ENCODE data around the gene CUL9. TPM values are rescaled to one million over a fixed set of nuclear protein-coding genes. Genes with fewer than 3 reads are reported as not detected.

The CUL9 gene
- total RNA-seq, 1 experiment from 2014 or later = 15.2 TPM

DNA sequence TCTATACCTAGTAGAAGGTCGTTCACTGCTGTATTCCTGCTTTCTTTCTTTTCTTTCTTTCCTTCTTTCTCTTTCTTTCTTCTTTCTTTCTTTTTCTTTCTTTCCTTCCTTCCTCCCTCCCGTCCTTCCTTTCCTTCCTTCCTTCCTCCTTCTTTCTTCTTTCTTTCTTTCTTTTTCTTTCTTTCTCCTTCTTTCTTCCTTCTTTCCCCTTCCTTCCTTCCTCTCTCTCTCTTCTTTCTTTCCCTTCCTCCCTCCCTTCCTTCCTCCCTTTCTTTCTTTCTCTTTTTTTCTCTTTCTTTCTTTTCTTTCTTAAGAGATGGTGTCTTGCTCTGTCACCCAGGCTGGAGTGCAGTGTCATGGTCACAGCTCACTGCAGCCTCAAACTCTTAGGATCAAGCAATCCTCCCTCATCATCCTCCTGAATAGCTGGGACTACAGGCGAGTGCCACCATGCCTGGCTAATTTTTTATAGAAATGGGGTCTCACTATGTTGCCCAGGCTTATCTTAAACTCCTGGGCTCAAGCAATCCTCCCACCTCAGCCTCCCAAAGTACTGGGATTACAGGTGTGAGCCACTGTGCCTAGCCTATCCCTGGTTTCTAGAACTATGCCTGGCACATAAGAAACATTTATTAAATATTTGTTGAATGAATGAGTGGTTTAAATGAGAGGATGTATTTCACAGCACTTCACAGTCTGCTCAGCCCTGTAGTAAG lies 49.9 kb downstream of the CUL9 start:
- peaks cover 9 to 11% of the 10 kb centered on the region in 2 experiments for H3K4me1 Mint-ChIP-seq
- Histone ChIP-seq H2AFZ (ENCODE audit: low read length) (no peak overlapping the region), H3K18ac (ENCODE audit: insufficient read length, low read depth, low read length) (no peak overlapping the region), H3T11ph (ENCODE audit: low read length) (no peak overlapping the region), H2BK12ac (ENCODE audit: insufficient read length, low read depth, low read length) (no peak overlapping the region), H2AK5ac (ENCODE audit: insufficient read length, low read length) (no peak overlapping the region), H3K9me3 (ENCODE audit: control insufficient read depth, low read depth, low read length) (no peaks in the 10 kb centered on the region), H3K14ac (ENCODE audit: insufficient read depth, low read length) (no peak overlapping the region), H4K8ac (replicated peaks; ENCODE audit: insufficient read length, low read depth, low read length) (no peak overlapping the region), H3K4ac (ENCODE audit: low read depth, low read length) (no peak overlapping the region), H2BK120ac (ENCODE audit: low read depth, low read length, poor library complexity, severe bottlenecking) (no peak overlapping the region), H3K27me3 (ENCODE audit: insufficient read depth, low read length) (peaks cover 6% of the 10 kb centered on the region; the same call in 1 of the 2 replicates), H3K23ac (ENCODE audit: insufficient read length, low read depth, low read length) (no peak overlapping the region), H3K4me1 (ENCODE audit: insufficient read depth, low read length) (0 out of 2 replicates have a peak, but pooled peaks cover 3% of the 10 kb centered on the region), H3K27ac (ENCODE audit: insufficient read length, low read depth, low read length) (no peak overlapping the region), H4K5ac (ENCODE audit: insufficient read length, low read depth, low read length) (no peak overlapping the region), H3K9ac (ENCODE audit: extremely low read depth, insufficient read length, low read length) (no peak overlapping the region), H3K56ac (ENCODE audit: insufficient read length, low read depth, low read length) (no peak overlapping the region), H3K4me2 (ENCODE audit: insufficient read depth, insufficient read length, low read length) (no peak overlapping the region), H2BK20ac (ENCODE audit: low read depth, low read length, poor library complexity, severe bottlenecking) (no peak overlapping the region), H3K79me2 (ENCODE audit: insufficient read depth, low read length) (no peaks in the 10 kb centered on the region), H3K79me1 (ENCODE audit: insufficient read depth, low read depth, low read length, poor library complexity, severe bottlenecking) (no peaks in the 10 kb centered on the region), H2BK5ac (ENCODE audit: insufficient read length, low read length) (no peak overlapping the region), H3K23me2 (ENCODE audit: insufficient read length, low read depth, low read length, poor library complexity, severe bottlenecking) (no peaks in the 10 kb centered on the region), H2BK15ac (ENCODE audit: low read depth, low read length) (no peak overlapping the region), H4K20me1 (ENCODE audit: control insufficient read depth, insufficient read depth, insufficient read length) (no peaks in the 10 kb centered on the region), H4K91ac (ENCODE audit: insufficient read length, low read depth, low read length) (no peak overlapping the region)
- TF ChIP-seq, protein P1, sequence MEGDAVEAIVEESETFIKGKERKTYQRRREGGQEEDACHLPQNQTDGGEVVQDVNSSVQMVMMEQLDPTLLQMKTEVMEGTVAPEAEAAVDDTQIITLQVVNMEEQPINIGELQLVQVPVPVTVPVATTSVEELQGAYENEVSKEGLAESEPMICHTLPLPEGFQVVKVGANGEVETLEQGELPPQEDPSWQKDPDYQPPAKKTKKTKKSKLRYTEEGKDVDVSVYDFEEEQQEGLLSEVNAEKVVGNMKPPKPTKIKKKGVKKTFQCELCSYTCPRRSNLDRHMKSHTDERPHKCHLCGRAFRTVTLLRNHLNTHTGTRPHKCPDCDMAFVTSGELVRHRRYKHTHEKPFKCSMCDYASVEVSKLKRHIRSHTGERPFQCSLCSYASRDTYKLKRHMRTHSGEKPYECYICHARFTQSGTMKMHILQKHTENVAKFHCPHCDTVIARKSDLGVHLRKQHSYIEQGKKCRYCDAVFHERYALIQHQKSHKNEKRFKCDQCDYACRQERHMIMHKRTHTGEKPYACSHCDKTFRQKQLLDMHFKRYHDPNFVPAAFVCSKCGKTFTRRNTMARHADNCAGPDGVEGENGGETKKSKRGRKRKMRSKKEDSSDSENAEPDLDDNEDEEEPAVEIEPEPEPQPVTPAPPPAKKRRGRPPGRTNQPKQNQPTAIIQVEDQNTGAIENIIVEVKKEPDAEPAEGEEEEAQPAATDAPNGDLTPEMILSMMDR (conservative IDR thresholded peaks at IDR 0.05) = no peak
- H3K27me3 Mint-ChIP-seq (ENCODE audit: low read depth) = peaks cover 41% of the 10 kb centered on the region
- no peak for DNase-seq
- no peaks in the 10 kb centered on the region for H3K9me3 Mint-ChIP-seq
- no CpG with 5 or more reads among the region's 3 CpGs for WGBS (ENCODE audit: extremely low coverage, insufficient read length, low lambda C conversion rate)
- no peak overlapping the region for H3K27ac Mint-ChIP-seq
- H3K36me3 Mint-ChIP-seq (ENCODE audit: insufficient read depth in 1 of 3, low read depth in 3 of 3) = peaks cover 0 to 2% (median 0%) of the 10 kb centered on the region in 3 experiments; a peak in 1 of 7 replicates
- H3K4me3 Mint-ChIP-seq = no peak overlapping the region; a peak in 2 of 5 replicates
